ENCODE data around the gene GRIP2.

The GRIP2 gene

GRCh38 chr3:14534516-14535191 is 5.5 kb downstream of the GRIP2 start:
- H3K4me3 ChIP-seq (ENCODE audit: insufficient read depth, low read depth, low read length, poor library complexity, severe bottlenecking) = no peak overlapping the region
- no peaks in the 10 kb centered on the region for H3K9me3 ChIP-seq (ENCODE audit: control insufficient read depth, low read length)
- H3K36me3 ChIP-seq (ENCODE audit: control insufficient read depth, insufficient read depth, low read length) = no peaks in the 10 kb centered on the region
- H3K27me3 ChIP-seq (replicated peaks; ENCODE audit: control insufficient read depth, insufficient read depth, low read length, poor library complexity, severe bottlenecking) = no peaks in the 10 kb centered on the region
- no peak for DNase-seq
- no peaks in the 10 kb centered on the region for H3K4me1 ChIP-seq (ENCODE audit: control insufficient read depth, insufficient read depth, low read length, poor library complexity, severe bottlenecking)
- no peak overlapping the region for H3K27ac ChIP-seq (ENCODE audit: insufficient read depth, low read length, poor library complexity, severe bottlenecking)

DNA sequence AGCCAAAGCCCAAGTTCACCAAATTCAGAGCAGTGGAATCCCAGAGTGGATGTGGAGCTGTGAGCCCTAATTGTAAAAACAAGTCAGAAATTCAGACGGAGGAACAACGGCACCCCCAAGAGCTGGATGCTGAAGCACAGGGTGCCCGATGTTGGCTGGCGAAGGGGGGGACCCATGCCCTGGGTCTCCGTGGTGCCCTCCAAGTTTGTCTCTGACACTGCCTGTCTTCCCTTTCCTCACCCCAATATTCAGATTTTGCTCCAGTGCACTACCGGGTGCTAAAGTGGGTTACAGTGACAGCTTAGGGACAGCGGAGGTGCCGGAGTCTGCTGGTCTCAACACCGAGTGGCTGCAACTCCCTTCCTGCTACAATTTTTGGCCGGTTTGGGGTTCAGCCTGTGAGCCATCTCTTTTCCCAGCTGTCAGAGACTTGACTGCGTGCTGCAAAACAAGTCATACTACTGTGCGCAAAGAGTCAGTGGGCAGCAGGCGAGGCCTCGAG is 6.6 kb downstream of the GRIP2 start:
- Histone ChIP-seq H3K36me3 (ENCODE audit: control insufficient read depth, insufficient read depth, low read length) (no peaks in the 10 kb centered on the region), H3K4me1 (ENCODE audit: control insufficient read depth, insufficient read depth, low read length, poor library complexity, severe bottlenecking) (no peaks in the 10 kb centered on the region), H3K4me3 (ENCODE audit: insufficient read depth, low read depth, low read length, poor library complexity, severe bottlenecking) (no peak overlapping the region), H3K27ac (ENCODE audit: insufficient read depth, low read length, poor library complexity, severe bottlenecking) (no peak overlapping the region), H3K27me3 (replicated peaks; ENCODE audit: control insufficient read depth, insufficient read depth, low read length, poor library complexity, severe bottlenecking) (no peaks in the 10 kb centered on the region), H3K9me3 (ENCODE audit: control insufficient read depth, low read length) (no peaks in the 10 kb centered on the region)
- DNase-seq = no peak

DNA sequence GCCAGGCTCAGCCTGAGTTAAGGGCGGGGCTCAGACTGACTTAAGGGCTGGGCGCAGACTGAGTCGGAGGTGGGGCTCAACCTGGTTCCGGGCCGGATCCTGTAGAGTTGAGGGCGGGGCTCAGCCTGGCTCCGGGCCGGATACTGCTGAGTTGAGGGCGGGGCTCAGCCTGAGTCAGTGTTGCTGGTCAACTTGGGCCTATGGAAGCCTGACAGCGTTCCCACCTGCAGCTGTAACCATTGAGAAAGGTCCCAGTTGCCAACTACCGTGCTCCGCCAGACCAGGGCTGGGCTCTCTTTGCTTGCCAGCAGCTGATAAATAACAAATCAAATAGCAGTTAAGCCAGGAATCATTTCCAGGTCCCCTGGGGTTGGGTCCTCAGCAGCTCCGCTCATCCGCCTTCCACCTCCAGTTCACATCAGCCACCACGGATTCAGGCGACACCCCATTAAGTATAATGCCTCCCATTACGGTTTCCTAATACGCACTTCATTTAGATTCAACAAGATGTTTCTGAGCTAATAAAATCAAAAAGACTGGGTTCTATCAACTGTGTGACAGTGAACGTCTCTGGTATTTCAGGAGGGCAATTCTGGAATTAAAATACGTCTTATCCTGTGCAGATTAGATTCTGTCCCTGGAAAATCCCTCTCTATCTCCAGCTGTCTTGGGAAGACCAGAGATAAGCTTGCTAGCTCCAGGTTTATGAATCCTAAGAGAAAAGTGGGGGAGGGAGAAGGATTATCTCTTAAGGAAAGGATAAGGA is 7.3 kb downstream of the GRIP2 start:
- Histone ChIP-seq H3K27ac (ENCODE audit: insufficient read depth, low read length, poor library complexity, severe bottlenecking) (no peak overlapping the region), H3K4me1 (ENCODE audit: control insufficient read depth, insufficient read depth, low read length, poor library complexity, severe bottlenecking) (no peaks in the 10 kb centered on the region), H3K4me3 (ENCODE audit: insufficient read depth, low read depth, low read length, poor library complexity, severe bottlenecking) (no peak overlapping the region), H3K36me3 (ENCODE audit: control insufficient read depth, insufficient read depth, low read length) (no peaks in the 10 kb centered on the region), H3K9me3 (ENCODE audit: control insufficient read depth, low read length) (no peaks in the 10 kb centered on the region), H3K27me3 (replicated peaks; ENCODE audit: control insufficient read depth, insufficient read depth, low read length, poor library complexity, severe bottlenecking) (no peaks in the 10 kb centered on the region)
- DNase-seq = no peak

DNA sequence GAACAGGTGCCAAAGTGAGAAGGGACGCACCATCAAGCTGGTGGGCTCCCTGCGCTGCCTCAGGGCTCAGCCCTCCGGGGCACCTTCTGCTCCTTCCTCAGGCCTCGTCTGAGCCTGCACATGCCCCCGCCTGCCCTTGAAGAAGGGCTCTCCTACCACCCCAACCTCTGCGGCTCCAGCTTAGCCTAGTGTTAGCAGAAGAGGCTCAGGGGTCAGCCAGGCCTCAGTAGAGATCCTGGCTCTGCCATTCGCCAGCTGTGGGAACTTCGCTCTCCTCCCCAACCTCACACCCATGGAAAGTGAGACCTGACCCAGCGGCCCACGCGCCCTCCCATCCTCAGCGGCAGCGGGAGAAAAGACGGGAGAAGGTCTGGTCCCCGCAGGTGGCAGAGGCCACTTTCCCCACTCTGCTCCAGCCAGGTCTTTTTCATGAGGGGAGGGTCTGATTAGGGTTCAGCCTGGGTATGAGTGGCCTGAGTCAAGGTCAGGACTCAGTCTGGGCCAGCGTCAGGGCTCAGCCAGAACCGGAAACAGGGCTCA is 8.2 kb downstream of the GRIP2 start:
- no peaks in the 10 kb centered on the region for H3K27me3 ChIP-seq (replicated peaks; ENCODE audit: control insufficient read depth, insufficient read depth, low read length, poor library complexity, severe bottlenecking)
- no peak overlapping the region for H3K27ac ChIP-seq (ENCODE audit: insufficient read depth, low read length, poor library complexity, severe bottlenecking)
- H3K4me3 ChIP-seq (ENCODE audit: insufficient read depth, low read depth, low read length, poor library complexity, severe bottlenecking) = no peak overlapping the region
- no peak for DNase-seq
- H3K4me1 ChIP-seq (ENCODE audit: control insufficient read depth, insufficient read depth, low read length, poor library complexity, severe bottlenecking) = no peaks in the 10 kb centered on the region
- no peaks in the 10 kb centered on the region for H3K36me3 ChIP-seq (ENCODE audit: control insufficient read depth, insufficient read depth, low read length)
- H3K9me3 ChIP-seq (ENCODE audit: control insufficient read depth, low read length) = no peaks in the 10 kb centered on the region

DNA sequence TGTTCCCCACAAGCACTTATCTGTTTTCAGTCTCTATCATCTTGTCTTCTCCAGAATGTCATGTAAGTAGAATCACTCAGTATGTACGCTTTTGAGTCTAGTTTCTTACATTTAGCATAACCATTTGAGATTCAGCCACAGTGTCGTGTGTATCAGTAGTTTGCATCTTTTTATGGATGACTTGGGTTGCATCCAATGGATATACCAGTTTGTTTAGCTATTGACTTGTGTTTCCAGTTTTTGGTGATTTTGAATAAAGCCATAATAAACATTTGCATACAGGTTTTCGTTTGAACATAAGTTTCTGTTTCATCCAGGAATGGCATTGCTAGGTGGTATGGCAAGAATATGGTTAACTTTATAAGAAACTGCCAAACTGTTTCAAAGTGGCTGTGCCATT is 12.1 kb downstream of the GRIP2 start:
- H3K4me1 ChIP-seq (ENCODE audit: control insufficient read depth, insufficient read depth, low read length, poor library complexity, severe bottlenecking) = no peaks in the 10 kb centered on the region
- no peak overlapping the region for H3K4me3 ChIP-seq (ENCODE audit: insufficient read depth, low read depth, low read length, poor library complexity, severe bottlenecking)
- H3K27me3 ChIP-seq (replicated peaks; ENCODE audit: control insufficient read depth, insufficient read depth, low read length, poor library complexity, severe bottlenecking) = no peaks in the 10 kb centered on the region
- no peaks in the 10 kb centered on the region for H3K36me3 ChIP-seq (ENCODE audit: control insufficient read depth, insufficient read depth, low read length)
- H3K9me3 ChIP-seq (ENCODE audit: control insufficient read depth, low read length) = no peaks in the 10 kb centered on the region
- H3K27ac ChIP-seq (ENCODE audit: insufficient read depth, low read length, poor library complexity, severe bottlenecking) = no peak overlapping the region
- DNase-seq = no peak

DNA sequence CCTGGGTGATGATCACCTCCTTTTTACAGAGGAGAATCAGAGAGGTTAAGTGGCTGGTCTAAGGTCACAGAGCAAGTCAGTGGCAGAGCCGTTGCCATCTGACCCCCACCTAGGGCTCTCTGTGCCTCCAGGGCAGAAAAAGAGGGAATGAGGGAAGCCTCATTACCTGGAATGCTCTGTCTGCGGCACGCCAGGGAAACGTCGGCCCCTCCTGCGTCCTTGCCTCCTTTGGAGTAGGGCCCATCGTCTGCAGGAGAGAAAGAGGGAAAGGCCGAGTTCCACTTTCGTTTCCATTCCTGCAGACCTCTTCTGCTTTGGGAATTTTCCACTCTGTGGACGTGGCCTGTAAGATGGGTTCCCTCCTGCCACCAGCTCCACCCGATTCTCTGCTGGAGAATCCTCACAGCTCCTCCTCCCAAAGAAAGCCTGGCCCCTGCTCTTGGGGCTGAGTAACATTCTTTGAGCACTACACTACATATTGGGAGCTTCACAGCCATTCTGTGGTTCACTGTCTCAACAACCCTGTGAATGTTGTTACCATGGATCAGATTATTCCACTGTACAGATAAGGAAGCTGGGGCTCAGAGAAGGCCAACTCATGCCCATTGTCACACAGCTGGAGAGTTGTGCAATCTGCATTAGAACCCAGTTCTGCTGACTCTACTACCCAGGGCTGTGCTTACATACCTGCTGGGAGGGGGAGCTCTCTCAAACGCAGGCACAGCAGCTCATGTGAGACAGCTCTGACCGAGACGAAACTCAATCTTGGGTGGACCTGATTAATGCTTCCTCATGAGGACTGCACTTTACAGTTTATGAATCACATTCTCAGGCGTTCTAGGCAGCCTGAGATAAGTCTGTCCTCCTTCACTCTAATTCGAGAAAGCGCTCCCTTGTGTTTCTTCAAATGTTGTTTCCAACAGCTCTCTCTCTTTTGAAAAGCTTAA is 14.2 kb downstream of the GRIP2 start:
- no peak for DNase-seq
- no peak overlapping the region for H3K4me3 ChIP-seq (ENCODE audit: insufficient read depth, low read depth, low read length, poor library complexity, severe bottlenecking)

DNA sequence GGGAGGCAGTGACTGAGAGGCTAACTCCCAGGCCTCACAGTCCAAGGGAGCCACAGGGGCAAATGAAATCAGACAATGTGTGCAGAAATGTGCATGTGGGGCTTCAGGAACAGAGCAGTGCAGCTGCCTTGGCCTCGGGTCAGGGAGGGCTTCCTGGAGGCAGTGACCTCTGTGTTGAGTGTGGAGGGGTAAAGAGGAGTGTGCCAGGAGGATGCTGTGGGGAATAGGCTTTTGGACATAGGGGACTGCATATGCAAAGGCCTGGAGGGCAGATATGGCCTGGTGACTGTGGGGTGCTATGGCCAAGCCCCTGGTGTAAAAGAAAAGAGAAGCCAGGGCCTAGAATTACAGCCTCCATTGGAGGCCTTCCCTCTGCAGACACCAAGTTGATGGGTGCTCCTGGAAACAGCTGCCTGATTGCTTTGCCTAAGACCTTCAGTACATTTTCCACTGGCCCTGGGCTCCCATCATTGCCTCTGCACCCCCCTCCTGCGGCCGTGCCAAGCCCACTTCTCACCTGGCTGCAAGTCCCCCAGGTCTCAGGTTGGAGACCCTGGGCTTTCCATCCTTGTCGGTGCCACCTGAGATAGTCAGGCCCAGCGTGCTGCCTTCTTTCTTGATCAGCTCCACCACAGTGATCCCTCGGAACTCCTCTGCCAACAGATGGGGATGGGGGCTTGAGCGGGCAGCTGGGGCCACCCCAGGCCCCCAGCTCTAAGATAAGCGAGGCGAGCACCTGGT is 15.1 kb downstream of the GRIP2 start:
- H3K27me3 ChIP-seq (replicated peaks; ENCODE audit: control insufficient read depth, insufficient read depth, low read length, poor library complexity, severe bottlenecking) = no peaks in the 10 kb centered on the region
- no peak overlapping the region for H3K27ac ChIP-seq (ENCODE audit: insufficient read depth, low read length, poor library complexity, severe bottlenecking)
- no peak for DNase-seq
- H3K36me3 ChIP-seq (ENCODE audit: control insufficient read depth, insufficient read depth, low read length) = no peaks in the 10 kb centered on the region
- no peaks in the 10 kb centered on the region for H3K4me1 ChIP-seq (ENCODE audit: control insufficient read depth, insufficient read depth, low read length, poor library complexity, severe bottlenecking)
- no peak overlapping the region for H3K4me3 ChIP-seq (ENCODE audit: insufficient read depth, low read depth, low read length, poor library complexity, severe bottlenecking)
- H3K9me3 ChIP-seq (ENCODE audit: control insufficient read depth, low read length) = no peaks in the 10 kb centered on the region

More for the DNA sequence above, 14.2 kb downstream of the GRIP2 start:
- Histone ChIP-seq H3K9me3 (ENCODE audit: control insufficient read depth, low read length) (no peaks in the 10 kb centered on the region), H3K27ac (ENCODE audit: insufficient read depth, low read length, poor library complexity, severe bottlenecking) (no peak overlapping the region), H3K27me3 (replicated peaks; ENCODE audit: control insufficient read depth, insufficient read depth, low read length, poor library complexity, severe bottlenecking) (no peaks in the 10 kb centered on the region), H3K36me3 (ENCODE audit: control insufficient read depth, insufficient read depth, low read length) (no peaks in the 10 kb centered on the region), H3K4me1 (ENCODE audit: control insufficient read depth, insufficient read depth, low read length, poor library complexity, severe bottlenecking) (no peaks in the 10 kb centered on the region)

GRCh38 chr3:14524311-14524711 is 15.8 kb downstream of the GRIP2 start:
- H3K36me3 ChIP-seq (ENCODE audit: control insufficient read depth, insufficient read depth, low read length) = no peaks in the 10 kb centered on the region
- no peak overlapping the region for H3K4me3 ChIP-seq (ENCODE audit: insufficient read depth, low read depth, low read length, poor library complexity, severe bottlenecking)
- H3K4me1 ChIP-seq (ENCODE audit: control insufficient read depth, insufficient read depth, low read length, poor library complexity, severe bottlenecking) = no peaks in the 10 kb centered on the region
- H3K27me3 ChIP-seq (replicated peaks; ENCODE audit: control insufficient read depth, insufficient read depth, low read length, poor library complexity, severe bottlenecking) = no peaks in the 10 kb centered on the region
- H3K27ac ChIP-seq (ENCODE audit: insufficient read depth, low read length, poor library complexity, severe bottlenecking) = no peak overlapping the region
- DNase-seq = no peak
- no peaks in the 10 kb centered on the region for H3K9me3 ChIP-seq (ENCODE audit: control insufficient read depth, low read length)

DNA sequence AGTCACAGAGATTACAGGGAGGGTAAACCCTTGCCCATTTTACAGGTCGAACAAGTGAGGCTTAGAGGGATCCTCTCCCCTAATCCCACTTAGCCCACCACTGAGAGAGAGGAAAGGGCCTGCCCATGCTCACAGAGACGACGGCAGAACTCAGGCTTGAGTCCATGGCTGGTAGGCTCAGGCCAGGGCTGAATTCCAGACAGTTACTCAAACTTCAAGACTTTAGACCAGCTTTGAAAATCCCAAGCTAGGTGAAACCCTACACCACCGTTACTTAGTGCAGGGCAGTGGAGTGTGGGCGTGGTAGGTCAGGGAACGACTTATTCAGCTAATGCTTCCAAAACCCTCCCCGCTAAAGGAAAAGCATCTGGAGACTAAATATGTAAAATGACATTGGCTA is 16.4 kb downstream of the GRIP2 start:
- no peaks in the 10 kb centered on the region for H3K27me3 ChIP-seq (replicated peaks; ENCODE audit: control insufficient read depth, insufficient read depth, low read length, poor library complexity, severe bottlenecking)
- H3K4me3 ChIP-seq (ENCODE audit: insufficient read depth, low read depth, low read length, poor library complexity, severe bottlenecking) = no peak overlapping the region
- DNase-seq = no peak
- no peaks in the 10 kb centered on the region for H3K36me3 ChIP-seq (ENCODE audit: control insufficient read depth, insufficient read depth, low read length)
- no peak overlapping the region for H3K27ac ChIP-seq (ENCODE audit: insufficient read depth, low read length, poor library complexity, severe bottlenecking)
- H3K9me3 ChIP-seq (ENCODE audit: control insufficient read depth, low read length) = no peaks in the 10 kb centered on the region
- H3K4me1 ChIP-seq (ENCODE audit: control insufficient read depth, insufficient read depth, low read length, poor library complexity, severe bottlenecking) = no peaks in the 10 kb centered on the region
